Putamen (tissue), 1 donor: ENCODE results near the gene ARFIP1.
"Not testable (repeated sequence)": the region's sequence is repeated elsewhere in the genome, so short reads cannot be mapped to it uniquely, and the experiment has no call there.

Source experiments
- DNase-seq: peaks from one replicate; pipeline ENCODE4 v3.0.0-alpha.2; 2016; ENCODE audit warnings: low spot score

ARFIP1 gene

GRCh38 chr4:152896811-152897210 lies 117.1 kb downstream of the ARFIP1 start:
- no peak for DNase-seq

GRCh38 chr4:152898133-152898532 lies 118.4 kb downstream of the ARFIP1 start:
- DNase-seq = not testable (repeated sequence)

- DNase-seq = no peak
These were observed 118.9 kb downstream of the ARFIP1 start for GRCh38 chr4:152898606-152899005.

- no peak for DNase-seq
These were observed 120.6 kb downstream of the ARFIP1 start for GRCh38 chr4:152900395-152900794.

GRCh38 chr4:152901205-152901604 lies 121.5 kb downstream of the ARFIP1 start:
- peak; percentile 33 for DNase-seq

GRCh38 chr4:152903658-152904057 lies 123.9 kb downstream of the ARFIP1 start:
- no peak for DNase-seq

GRCh38 chr4:152909901-152910300 lies 130.1 kb downstream of the ARFIP1 start:
- no peak for DNase-seq

GRCh38 chr4:152910521-152910920 lies 130.8 kb downstream of the ARFIP1 start:
- DNase-seq = no peak

GRCh38 chr4:152917543-152918395 lies 138.0 kb downstream of the ARFIP1 start:
- no peak for DNase-seq

GRCh38 chr4:152919826-152920225 lies 140.1 kb downstream of the ARFIP1 start:
- DNase-seq = no peak

- no peak for DNase-seq
These were observed 141.0 kb downstream of the ARFIP1 start for GRCh38 chr4:152920768-152921167.

GRCh38 chr4:152921284-152921683 lies 141.5 kb downstream of the ARFIP1 start:
- DNase-seq = no peak

GRCh38 chr4:152925851-152926250 lies 146.1 kb downstream of the ARFIP1 start:
- no peak for DNase-seq

- no peak for DNase-seq
These were observed 147.2 kb downstream of the ARFIP1 start for GRCh38 chr4:152926959-152927358.

GRCh38 chr4:152927737-152928136 lies 148.0 kb downstream of the ARFIP1 start:
- no peak for DNase-seq

GRCh38 chr4:152928286-152928685 lies 148.5 kb downstream of the ARFIP1 start:
- DNase-seq = no peak

- no peak for DNase-seq
These were observed 150.1 kb downstream of the ARFIP1 start for GRCh38 chr4:152929888-152930287.

- no peak for DNase-seq
These were observed 155.4 kb downstream of the ARFIP1 start for GRCh38 chr4:152935143-152935542.

- DNase-seq = no peak
These were observed 156.1 kb downstream of the ARFIP1 start, which contains the start of gene FHDC1 for GRCh38 chr4:152935631-152936445. FHDC1 (plus strand) TSS chr4:152936323; CDS start chr4:152943058, 6,735 bp downstream.

- no peak for DNase-seq
These were observed 156.9 kb downstream of the ARFIP1 start for GRCh38 chr4:152936446-152937335.

GRCh38 chr4:152937336-152938236 lies 157.8 kb downstream of the ARFIP1 start:
- DNase-seq = no peak
